IMR-90 (cell line): Measurements from ENCODE around the gene PJA2.

ENCODE experiments used
- BHLHE40 ChIP-seq: fragments of 150-350 bp; IDR thresholded peaks from 2 replicates; pipeline ENCODE4 v1.6.1; 2016; ENCODE audit warnings: mild to moderate bottlenecking, low read depth, low read length
- CEBPB ChIP-seq: IDR thresholded peaks from 2 replicates; pipeline ENCODE4 v1.6.1; 2012; ENCODE audit warnings: low read depth, low read length, improper control_type of control experiment
- CTCF ChIP-seq: conservative IDR thresholded peaks from 2 replicates; pipeline ENCODE4 v1.5.1; 2012; ENCODE audit warnings: mild to moderate bottlenecking, low read depth, low read length, improper control_type of control experiment
- MAZ ChIP-seq: IDR thresholded peaks from 2 replicates; pipeline ENCODE4 v1.6.1; 2012; ENCODE audit warnings: low read depth, mild to moderate bottlenecking, low read length, improper control_type of control experiment, moderate library complexity, borderline replicate concordance
- MXI1 ChIP-seq: IDR thresholded peaks from 2 replicates; pipeline ENCODE4 v1.6.1; 2012; ENCODE audit warnings: low read depth, mild to moderate bottlenecking, low read length, moderate library complexity, borderline replicate concordance
- POLR2A ChIP-seq: IDR thresholded peaks from 2 replicates; pipeline ENCODE4 v1.6.1; 2012; ENCODE audit warnings: mild to moderate bottlenecking, low read depth, low read length
- USF2 ChIP-seq: fragments of 150-350 bp; IDR thresholded peaks from 2 replicates; pipeline ENCODE4 v1.6.1; 2017; ENCODE audit warnings: mild to moderate bottlenecking, antibody characterized with exemption, low read length, low read depth

GRCh38 chr5:109335114-109335513 is 74.7 kb downstream of the PJA2 start:
- TF ChIP-seq CTCF (no peak), POLR2A (no peak), MAZ (no peak), MXI1 (no peak), BHLHE40 (no peak), CEBPB (no peak), USF2 (no peak)
